Vagina (tissue), 2 donors: ENCODE measurements around the gene RASGRP3.

Experiments
- POLR2A ChIP-seq, 2 donors: fragments of 450-650 bp; IDR thresholded peaks; one replicate each; pipeline ENCODE4 v1.6.1; 2017; ENCODE audit warnings: antibody characterized with exemption in 2 of 2, mild to moderate bottlenecking in 2 of 2, moderate library complexity in 2 of 2
- TF ChIP-seq, protein P1 (sequence below), 3 experiments: fragments of 450-650 bp in 2 of 3; fragments of 200-600 bp in 1 of 3; sonication (generic) in 1 of 3; IDR thresholded peaks; one replicate each; pipeline ENCODE4 v1.5.1; 2017 to 2019; ENCODE audit warnings: antibody characterized with exemption in 3 of 3, mild to moderate bottlenecking in 2 of 3, moderate library complexity in 2 of 3

DNA sequence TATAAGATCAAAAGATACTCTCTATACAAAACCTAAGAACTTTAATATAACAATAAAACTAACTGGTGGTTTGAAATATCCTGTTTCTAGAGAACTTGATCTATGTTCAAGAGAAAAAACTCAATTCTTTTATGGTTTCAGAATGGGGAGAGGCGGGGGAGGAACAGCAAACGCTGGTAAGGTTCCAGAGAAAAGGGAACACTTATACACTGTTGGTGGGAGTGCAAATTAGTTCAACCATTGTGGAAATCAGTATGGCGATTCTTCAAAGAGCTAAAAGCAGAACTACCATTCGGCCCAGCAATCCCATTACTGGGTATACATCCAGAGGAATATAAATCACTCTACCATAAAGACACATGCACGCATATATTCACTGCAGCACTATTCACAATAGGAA, 105.4 kb downstream of the RASGRP3 start:
- no peak for TF ChIP-seq POLR2A (IDR thresholded peaks at IDR 0.05)
- TF ChIP-seq, protein P1, sequence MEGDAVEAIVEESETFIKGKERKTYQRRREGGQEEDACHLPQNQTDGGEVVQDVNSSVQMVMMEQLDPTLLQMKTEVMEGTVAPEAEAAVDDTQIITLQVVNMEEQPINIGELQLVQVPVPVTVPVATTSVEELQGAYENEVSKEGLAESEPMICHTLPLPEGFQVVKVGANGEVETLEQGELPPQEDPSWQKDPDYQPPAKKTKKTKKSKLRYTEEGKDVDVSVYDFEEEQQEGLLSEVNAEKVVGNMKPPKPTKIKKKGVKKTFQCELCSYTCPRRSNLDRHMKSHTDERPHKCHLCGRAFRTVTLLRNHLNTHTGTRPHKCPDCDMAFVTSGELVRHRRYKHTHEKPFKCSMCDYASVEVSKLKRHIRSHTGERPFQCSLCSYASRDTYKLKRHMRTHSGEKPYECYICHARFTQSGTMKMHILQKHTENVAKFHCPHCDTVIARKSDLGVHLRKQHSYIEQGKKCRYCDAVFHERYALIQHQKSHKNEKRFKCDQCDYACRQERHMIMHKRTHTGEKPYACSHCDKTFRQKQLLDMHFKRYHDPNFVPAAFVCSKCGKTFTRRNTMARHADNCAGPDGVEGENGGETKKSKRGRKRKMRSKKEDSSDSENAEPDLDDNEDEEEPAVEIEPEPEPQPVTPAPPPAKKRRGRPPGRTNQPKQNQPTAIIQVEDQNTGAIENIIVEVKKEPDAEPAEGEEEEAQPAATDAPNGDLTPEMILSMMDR (IDR thresholded peaks at IDR 0.05) = no peak
